ENCODE measurements around the gene SH3BP4. TPM values are rescaled to one million over a fixed set of nuclear protein-coding genes. Genes with fewer than 3 reads are reported as not detected.

Gene SH3BP4
- total RNA-seq, 4 donors from 2014 or later = 11.0 to 22.9 (median 18.7) TPM

DNA sequence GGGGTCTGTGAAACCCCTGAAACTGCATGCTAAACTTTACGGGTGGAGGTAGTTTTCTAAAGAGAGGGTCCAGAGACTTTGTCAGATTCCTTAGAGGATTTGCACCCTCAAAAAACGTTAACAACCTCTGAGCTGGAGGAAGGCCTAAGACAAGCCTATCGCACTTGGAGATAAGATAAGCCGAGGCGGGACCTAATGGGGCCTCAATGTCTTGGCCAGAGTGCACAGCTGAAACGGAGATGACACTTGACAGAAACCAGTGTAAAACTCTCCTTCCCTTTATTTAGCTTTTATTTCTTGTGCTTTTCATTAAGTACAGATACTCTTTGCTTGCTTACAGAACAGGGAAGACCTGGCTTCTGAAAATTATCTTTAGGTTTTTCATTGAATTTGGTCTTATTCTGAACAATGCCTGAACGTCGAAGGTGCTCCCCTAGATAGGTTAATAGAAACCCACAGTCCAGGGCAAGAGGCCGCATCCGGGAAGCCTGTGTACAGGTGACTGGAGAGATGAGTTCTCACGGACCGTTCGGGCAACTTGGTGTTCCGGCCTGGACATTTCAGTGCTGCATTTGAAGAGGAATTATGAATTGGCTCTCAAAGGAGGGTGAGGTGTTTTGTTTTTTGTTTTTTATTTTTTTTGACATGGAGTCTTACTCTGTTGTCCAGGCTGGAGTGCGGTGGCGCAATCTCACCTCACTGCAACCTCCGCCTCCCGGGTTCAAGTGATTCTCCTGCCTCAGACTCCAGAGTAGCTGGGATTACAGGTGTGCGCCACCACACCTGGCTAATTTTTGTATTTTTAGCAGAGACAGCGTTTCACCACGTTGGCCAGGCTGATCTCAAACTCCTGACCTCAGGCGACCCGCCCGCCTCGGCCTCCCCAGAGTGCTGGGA is 49.7 kb downstream of the SH3BP4 start:
- Histone ChIP-seq H3K4me3 (no peak overlapping the region), H3K36me3 (peaks cover 0 to 24% (median 0%) of the 10 kb centered on the region in 3 donors), H3K4me1 (peaks cover 0 to 57% (median 15%) of the 10 kb centered on the region in 3 donors), H3K27me3 (no peaks in the 10 kb centered on the region), H3K9me3 (no peaks in the 10 kb centered on the region), H3K27ac (no peak overlapping the region)
- 87 to 88% methylated on average over 18 to 20 of the region's 25 CpGs for WGBS, 2 donors
- TF ChIP-seq POLR2A (IDR thresholded peaks at IDR 0.05) = no peak
- TF ChIP-seq, protein P1, sequence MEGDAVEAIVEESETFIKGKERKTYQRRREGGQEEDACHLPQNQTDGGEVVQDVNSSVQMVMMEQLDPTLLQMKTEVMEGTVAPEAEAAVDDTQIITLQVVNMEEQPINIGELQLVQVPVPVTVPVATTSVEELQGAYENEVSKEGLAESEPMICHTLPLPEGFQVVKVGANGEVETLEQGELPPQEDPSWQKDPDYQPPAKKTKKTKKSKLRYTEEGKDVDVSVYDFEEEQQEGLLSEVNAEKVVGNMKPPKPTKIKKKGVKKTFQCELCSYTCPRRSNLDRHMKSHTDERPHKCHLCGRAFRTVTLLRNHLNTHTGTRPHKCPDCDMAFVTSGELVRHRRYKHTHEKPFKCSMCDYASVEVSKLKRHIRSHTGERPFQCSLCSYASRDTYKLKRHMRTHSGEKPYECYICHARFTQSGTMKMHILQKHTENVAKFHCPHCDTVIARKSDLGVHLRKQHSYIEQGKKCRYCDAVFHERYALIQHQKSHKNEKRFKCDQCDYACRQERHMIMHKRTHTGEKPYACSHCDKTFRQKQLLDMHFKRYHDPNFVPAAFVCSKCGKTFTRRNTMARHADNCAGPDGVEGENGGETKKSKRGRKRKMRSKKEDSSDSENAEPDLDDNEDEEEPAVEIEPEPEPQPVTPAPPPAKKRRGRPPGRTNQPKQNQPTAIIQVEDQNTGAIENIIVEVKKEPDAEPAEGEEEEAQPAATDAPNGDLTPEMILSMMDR (IDR thresholded peaks at IDR 0.05) = no peak
- DNase-seq = no peak
- intact Hi-C loops (cut with DNase I) = no loop called here

- Histone ChIP-seq H3K4me3 (no peak overlapping the region), H3K9me3 (no peaks in the 10 kb centered on the region), H3K4me1 (peaks cover 6 to 66% (median 17%) of the 10 kb centered on the region in 3 donors), H3K27me3 (no peaks in the 10 kb centered on the region), H3K27ac (no peak overlapping the region), H3K36me3 (peaks cover 0 to 14% (median 0%) of the 10 kb centered on the region in 3 donors)
- 57 to 69% methylated on average over 14 to 16 of the region's 16 CpGs for WGBS, 2 donors
- DNase-seq = no peak
- intact Hi-C loops (cut with DNase I) = no loop called here
- TF ChIP-seq, protein P1 (IDR thresholded peaks at IDR 0.05) = no peak
- TF ChIP-seq POLR2A (IDR thresholded peaks at IDR 0.05) = no peak
These were observed 50.6 kb downstream of the SH3BP4 start for GRCh38 chr2:235002198-235003095.

DNA sequence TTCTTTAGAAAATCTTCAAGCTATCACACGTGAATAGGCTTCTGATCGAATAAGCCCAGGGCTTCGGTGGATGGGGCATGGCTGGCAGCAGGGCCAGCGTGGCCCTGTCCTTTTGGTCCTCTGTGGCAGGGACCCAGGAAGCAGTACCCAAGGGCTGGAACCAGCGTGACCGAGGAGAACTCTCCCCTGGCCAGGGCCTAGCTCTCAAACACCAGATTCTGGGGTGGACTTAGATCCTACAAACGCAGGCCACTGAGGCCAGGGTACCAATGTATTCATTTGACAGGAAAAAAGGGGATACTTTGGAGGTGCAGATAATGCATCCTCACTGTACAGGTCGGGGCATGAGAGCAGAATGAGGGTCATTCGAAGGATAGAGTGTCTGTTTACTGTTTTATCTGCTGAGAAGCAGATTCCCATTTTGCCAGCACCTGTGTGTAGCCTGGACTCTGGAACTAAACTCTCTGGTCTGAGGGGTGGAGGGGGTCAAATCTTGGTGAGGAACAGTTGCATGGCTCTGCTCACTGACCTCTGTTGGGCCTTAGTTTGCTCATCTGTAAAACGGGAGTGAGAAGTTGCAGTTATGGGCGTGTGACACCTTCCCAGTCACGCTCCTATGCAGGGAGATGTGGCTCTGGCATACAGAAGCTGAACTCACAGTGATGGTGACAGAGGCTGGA is 51.4 kb downstream of the SH3BP4 start:
- H3K4me1 ChIP-seq = peaks cover 10 to 74% (median 25%) of the 10 kb centered on the region in 3 donors
- intact Hi-C loops (cut with DNase I) = no loop called here
- TF ChIP-seq, protein P1 (IDR thresholded peaks at IDR 0.05) = no peak
- no peak for TF ChIP-seq POLR2A (IDR thresholded peaks at IDR 0.05)
- no peaks in the 10 kb centered on the region for H3K9me3 ChIP-seq
- H3K27me3 ChIP-seq = no peaks in the 10 kb centered on the region
- WGBS, 2 donors = 43 to 51% methylated on average over 3 to 12 of the region's 12 CpGs
- H3K36me3 ChIP-seq = peaks cover 0 to 8% (median 0%) of the 10 kb centered on the region in 3 donors
- no peak overlapping the region for H3K4me3 ChIP-seq
- no peak for DNase-seq
- H3K27ac ChIP-seq = no peak overlapping the region

GRCh38 chr2:235004329-235004903 is 52.6 kb downstream of the SH3BP4 start:
- no peak overlapping the region for H3K27ac ChIP-seq
- H3K36me3 ChIP-seq = no peaks in the 10 kb centered on the region
- no peaks in the 10 kb centered on the region for H3K27me3 ChIP-seq
- no peaks in the 10 kb centered on the region for H3K9me3 ChIP-seq
- DNase-seq = no peak
- TF ChIP-seq, protein P1 (IDR thresholded peaks at IDR 0.05) = no peak
- TF ChIP-seq POLR2A (IDR thresholded peaks at IDR 0.05) = no peak
- WGBS, 2 donors = 76 to 81% methylated on average over 6 of the region's 6 CpGs
- peaks cover 16 to 85% (median 33%) of the 10 kb centered on the region in 3 donors for H3K4me1 ChIP-seq
- H3K4me3 ChIP-seq = no peak overlapping the region
- intact Hi-C loops (cut with DNase I) = no loop called here

All from esophagus squamous epithelium (tissue), 5 donors.